ENCODE results near the gene STK32A. TPM values are rescaled to one million over a fixed set of nuclear protein-coding genes. Genes with fewer than 3 reads are reported as not detected.

The STK32A gene
- total and polyA plus RNA-seq, 4 donors, result 0.03 to 0.17 (median 0.09) TPM

GRCh38 chr5:147208134-147208533 is 26.7 kb upstream of the STK32A start:
- 78% methylated on average over 1 of the region's 1 CpG for WGBS
- Histone ChIP-seq H3K36me3 (ENCODE audit: control insufficient read depth in 4 of 4, insufficient read depth in 3 of 4, low read depth in 1 of 4, low read length in 3 of 4) (no peaks in the 10 kb centered on the region), H3K27me3 (ENCODE audit: control insufficient read depth in 4 of 4, insufficient read depth in 4 of 4, low read length in 3 of 4) (no peaks in the 10 kb centered on the region), H3K4me3 (ENCODE audit: low read depth in 1 of 3, low read length in 3 of 3) (no peak overlapping the region), H3K4me1 (ENCODE audit: control insufficient read depth in 4 of 4, insufficient read depth in 4 of 4, low read length in 3 of 4) (no peaks in the 10 kb centered on the region), H3K9me3 (ENCODE audit: control insufficient read depth in 4 of 4, low read length in 3 of 4) (peaks cover 0 to 7% (median under 1%) of the 10 kb centered on the region in 4 donors), H3K9ac (ENCODE audit: low read depth in 1 of 2, low read length in 2 of 2) (no peak overlapping the region), H3K27ac (ENCODE audit: low read depth in 1 of 2, low read length in 2 of 2) (no peak overlapping the region)
- DNase-seq (ENCODE audit: low spot score), result no peak
- TF ChIP-seq RXRA (IDR thresholded peaks at IDR 0.05) (no peak), MAX (IDR thresholded peaks at IDR 0.05) (no peak), SP1 (IDR thresholded peaks at IDR 0.05) (no peak), ATF3 (IDR thresholded peaks at IDR 0.05) (no peak), NR2F2 (IDR thresholded peaks at IDR 0.05) (no peak)

DNA sequence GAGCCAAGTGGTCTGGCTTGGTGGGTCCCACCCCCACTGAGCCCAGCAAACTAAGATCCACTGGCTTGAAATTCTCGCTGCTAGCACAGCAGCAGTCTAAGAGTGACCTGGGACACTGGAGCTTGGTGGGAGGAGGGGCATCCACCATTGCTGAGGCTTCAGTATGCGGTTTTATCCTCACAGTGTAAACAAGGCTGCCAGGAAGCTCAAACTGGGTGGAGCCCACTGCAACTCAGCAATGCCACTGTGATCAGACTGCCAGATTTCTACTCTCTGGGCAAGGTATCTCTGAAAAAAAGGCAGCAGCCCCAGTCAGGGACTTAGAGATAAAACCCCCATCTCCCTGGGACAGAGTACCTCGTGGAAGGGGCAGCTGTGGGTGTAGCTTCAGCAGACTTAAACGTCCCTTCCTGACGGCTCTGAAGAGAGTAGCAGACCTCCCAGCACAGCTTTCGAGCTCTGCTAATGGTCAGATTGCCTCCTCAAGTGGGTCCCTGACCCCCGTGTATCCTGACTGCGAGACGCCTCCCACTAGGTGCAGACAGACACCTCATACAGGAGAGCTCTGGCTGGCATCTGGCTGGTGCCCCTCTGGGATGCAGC is 18.2 kb upstream of the STK32A start:
- DNase-seq (ENCODE audit: low spot score), result no peak
- H3K9ac ChIP-seq (ENCODE audit: low read depth in 1 of 2, low read length in 2 of 2), result no peak overlapping the region
- no peaks in the 10 kb centered on the region for H3K4me1 ChIP-seq (ENCODE audit: control insufficient read depth in 4 of 4, insufficient read depth in 4 of 4, low read length in 3 of 4)
- H3K27me3 ChIP-seq (ENCODE audit: control insufficient read depth in 4 of 4, insufficient read depth in 4 of 4, low read length in 3 of 4), result peaks cover 0 to 7% (median 0%) of the 10 kb centered on the region in 4 donors
- no peaks in the 10 kb centered on the region for H3K9me3 ChIP-seq (ENCODE audit: control insufficient read depth in 4 of 4, low read length in 3 of 4)
- H3K36me3 ChIP-seq (ENCODE audit: control insufficient read depth in 4 of 4, insufficient read depth in 3 of 4, low read depth in 1 of 4, low read length in 3 of 4), result no peaks in the 10 kb centered on the region
- no peak overlapping the region for H3K27ac ChIP-seq (ENCODE audit: low read depth in 1 of 2, low read length in 2 of 2)
- no peak overlapping the region for H3K4me3 ChIP-seq (ENCODE audit: low read depth in 1 of 3, low read length in 3 of 3)
- TF ChIP-seq NR2F2 (IDR thresholded peaks at IDR 0.05) (no peak), CTCF (IDR thresholded peaks at IDR 0.05; ENCODE audit: low read depth, low read length, missing input control) (no peak), ATF3 (IDR thresholded peaks at IDR 0.05) (no peak), SP1 (IDR thresholded peaks at IDR 0.05) (no peak)
- 33% methylated on average over 9 of the region's 9 CpGs for WGBS

DNA sequence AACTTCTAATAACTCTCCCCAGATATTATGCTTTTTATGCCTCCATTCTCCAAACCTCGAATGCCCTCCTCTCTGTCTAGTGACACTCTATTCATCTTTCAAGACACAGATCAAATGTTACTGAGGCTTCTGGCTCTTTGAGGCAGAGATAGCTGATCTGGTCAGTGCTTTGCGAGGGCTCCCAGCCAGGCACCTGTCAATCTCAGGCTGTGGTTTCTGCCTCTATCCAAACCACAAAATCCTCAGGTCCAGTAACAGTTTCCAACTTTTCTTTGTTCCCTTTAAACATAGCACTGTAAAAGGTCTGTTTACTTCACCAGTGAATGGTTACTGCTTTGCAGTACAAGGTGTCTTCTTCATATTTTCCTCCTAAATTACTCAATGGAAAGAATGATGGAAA is 11.5 kb upstream of the STK32A start:
- Histone ChIP-seq H3K4me3 (ENCODE audit: low read depth in 1 of 3, low read length in 3 of 3) (no peak overlapping the region), H3K27ac (ENCODE audit: low read depth in 1 of 2, low read length in 2 of 2) (no peak overlapping the region), H3K27me3 (ENCODE audit: control insufficient read depth in 4 of 4, insufficient read depth in 4 of 4, low read length in 3 of 4) (no peaks in the 10 kb centered on the region), H3K36me3 (ENCODE audit: control insufficient read depth in 4 of 4, insufficient read depth in 3 of 4, low read depth in 1 of 4, low read length in 3 of 4) (no peaks in the 10 kb centered on the region), H3K9ac (ENCODE audit: low read depth in 1 of 2, low read length in 2 of 2) (no peak overlapping the region), H3K9me3 (ENCODE audit: control insufficient read depth in 4 of 4, low read length in 3 of 4) (no peaks in the 10 kb centered on the region), H3K4me1 (ENCODE audit: control insufficient read depth in 4 of 4, insufficient read depth in 4 of 4, low read length in 3 of 4) (no peaks in the 10 kb centered on the region)
- TF ChIP-seq TAF1 (conservative IDR thresholded peaks at IDR 0.05), result no peak
- TF ChIP-seq YY1 (IDR thresholded peaks at IDR 0.05), result no peak
- no peak for TF ChIP-seq FOXA2 (IDR thresholded peaks at IDR 0.05)
- TF ChIP-seq JUND (IDR thresholded peaks at IDR 0.05), result no peak
- TF ChIP-seq FOXA1 (IDR thresholded peaks at IDR 0.05), result no peak
- TF ChIP-seq, protein P1, sequence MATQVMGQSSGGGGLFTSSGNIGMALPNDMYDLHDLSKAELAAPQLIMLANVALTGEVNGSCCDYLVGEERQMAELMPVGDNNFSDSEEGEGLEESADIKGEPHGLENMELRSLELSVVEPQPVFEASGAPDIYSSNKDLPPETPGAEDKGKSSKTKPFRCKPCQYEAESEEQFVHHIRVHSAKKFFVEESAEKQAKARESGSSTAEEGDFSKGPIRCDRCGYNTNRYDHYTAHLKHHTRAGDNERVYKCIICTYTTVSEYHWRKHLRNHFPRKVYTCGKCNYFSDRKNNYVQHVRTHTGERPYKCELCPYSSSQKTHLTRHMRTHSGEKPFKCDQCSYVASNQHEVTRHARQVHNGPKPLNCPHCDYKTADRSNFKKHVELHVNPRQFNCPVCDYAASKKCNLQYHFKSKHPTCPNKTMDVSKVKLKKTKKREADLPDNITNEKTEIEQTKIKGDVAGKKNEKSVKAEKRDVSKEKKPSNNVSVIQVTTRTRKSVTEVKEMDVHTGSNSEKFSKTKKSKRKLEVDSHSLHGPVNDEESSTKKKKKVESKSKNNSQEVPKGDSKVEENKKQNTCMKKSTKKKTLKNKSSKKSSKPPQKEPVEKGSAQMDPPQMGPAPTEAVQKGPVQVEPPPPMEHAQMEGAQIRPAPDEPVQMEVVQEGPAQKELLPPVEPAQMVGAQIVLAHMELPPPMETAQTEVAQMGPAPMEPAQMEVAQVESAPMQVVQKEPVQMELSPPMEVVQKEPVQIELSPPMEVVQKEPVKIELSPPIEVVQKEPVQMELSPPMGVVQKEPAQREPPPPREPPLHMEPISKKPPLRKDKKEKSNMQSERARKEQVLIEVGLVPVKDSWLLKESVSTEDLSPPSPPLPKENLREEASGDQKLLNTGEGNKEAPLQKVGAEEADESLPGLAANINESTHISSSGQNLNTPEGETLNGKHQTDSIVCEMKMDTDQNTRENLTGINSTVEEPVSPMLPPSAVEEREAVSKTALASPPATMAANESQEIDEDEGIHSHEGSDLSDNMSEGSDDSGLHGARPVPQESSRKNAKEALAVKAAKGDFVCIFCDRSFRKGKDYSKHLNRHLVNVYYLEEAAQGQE (IDR thresholded peaks at IDR 0.05), result no peak
- WGBS, result 35% methylated on average over 2 of the region's 2 CpGs
- no peak for DNase-seq (ENCODE audit: low spot score)

Data from liver (tissue), 9 donors.